ENCODE measurements around the gene ARHGAP22. TPM values are rescaled to one million over a fixed set of nuclear protein-coding genes. Genes with fewer than 3 reads are reported as not detected.
"Not testable (repeated sequence)": the region's sequence is repeated elsewhere in the genome, so short reads cannot be mapped to it uniquely, and the experiment has no call there.

The ARHGAP22 gene
- polyA plus RNA-seq, 1 donor from 2014 or later = 0.15 TPM

- Histone ChIP-seq H3K36me3 (ENCODE audit: insufficient read depth, low read length) (peaks cover 4% of the 10 kb centered on the region), H3K79me2 (replicated peaks; ENCODE audit: insufficient read depth, low read length) (no peaks in the 10 kb centered on the region), H3K4me2 (ENCODE audit: low read length) (no peak overlapping the region), H4K20me1 (ENCODE audit: insufficient read depth) (no peaks in the 10 kb centered on the region), H3F3A (ENCODE audit: insufficient read depth, low read length, poor library complexity, severe bottlenecking) (no peaks in the 10 kb centered on the region), H2AFZ (ENCODE audit: low read depth, low read length) (no peak overlapping the region), H3K9me2 (ENCODE audit: insufficient read depth, low read length) (no peaks in the 10 kb centered on the region), H3K4me3 (ENCODE audit: low read length) (no peak overlapping the region), H3K9me3 (ENCODE audit: low read length) (no peaks in the 10 kb centered on the region), H3K27ac (ENCODE audit: low read length) (no peak overlapping the region), H3K9ac (ENCODE audit: low read length) (no peak overlapping the region), H3K27me3 (ENCODE audit: insufficient read depth, low read depth, low read length) (no peaks in the 10 kb centered on the region)
- TF ChIP-seq REST (IDR thresholded peaks at IDR 0.05; ENCODE audit: borderline replicate concordance) (no peak), RAD21 (conservative IDR thresholded peaks at IDR 0.05) (no peak), SMC3 (conservative IDR thresholded peaks at IDR 0.05; ENCODE audit: poor library complexity) (no peak), MXI1 (conservative IDR thresholded peaks at IDR 0.05; ENCODE audit: poor library complexity, severe bottlenecking) (no peak), TAF1 (IDR thresholded peaks at IDR 0.05; ENCODE audit: low read depth) (no peak), POLR2AphosphoS5 (IDR thresholded peaks at IDR 0.05) (no peak), EP300 (conservative IDR thresholded peaks at IDR 0.05; ENCODE audit: poor library complexity, severe bottlenecking) (no peak), CTCF (IDR thresholded peaks at IDR 0.05; ENCODE audit: poor library complexity, severe bottlenecking) (no peak)
Observed at GRCh38 chr10:48428896-48429295, 176.0 kb downstream of the ARHGAP22 start.

GRCh38 chr10:48423884-48424283 lies 181.0 kb downstream of the ARHGAP22 start:
- H3K36me3 ChIP-seq (ENCODE audit: insufficient read depth, low read length) = peaks cover 4% of the 10 kb centered on the region
- H3K9me3 ChIP-seq (ENCODE audit: low read length) = no peaks in the 10 kb centered on the region
- H3K4me2 ChIP-seq (ENCODE audit: low read length) = no peak overlapping the region
- H3F3A ChIP-seq (ENCODE audit: insufficient read depth, low read length, poor library complexity, severe bottlenecking) = no peaks in the 10 kb centered on the region
- H3K27ac ChIP-seq (ENCODE audit: low read length) = no peak overlapping the region
- H3K9ac ChIP-seq (ENCODE audit: low read length) = no peak overlapping the region
- H3K9me2 ChIP-seq (ENCODE audit: insufficient read depth, low read length) = no peaks in the 10 kb centered on the region
- no peaks in the 10 kb centered on the region for H3K79me2 ChIP-seq (replicated peaks; ENCODE audit: insufficient read depth, low read length)
- no peak overlapping the region for H3K4me3 ChIP-seq (ENCODE audit: low read length)
- no peaks in the 10 kb centered on the region for H4K20me1 ChIP-seq (ENCODE audit: insufficient read depth)
- H3K27me3 ChIP-seq (ENCODE audit: insufficient read depth, low read depth, low read length) = no peaks in the 10 kb centered on the region
- no peak overlapping the region for H2AFZ ChIP-seq (ENCODE audit: low read depth, low read length)
- TF ChIP-seq MXI1 (conservative IDR thresholded peaks at IDR 0.05; ENCODE audit: poor library complexity, severe bottlenecking) = no peak
- no peak for TF ChIP-seq EZH2 (IDR thresholded peaks at IDR 0.05; ENCODE audit: borderline replicate concordance, insufficient read depth, low read length, poor library complexity, severe bottlenecking)
- no peak for TF ChIP-seq EP300 (conservative IDR thresholded peaks at IDR 0.05; ENCODE audit: poor library complexity, severe bottlenecking)
- TF ChIP-seq CTCF (IDR thresholded peaks at IDR 0.05; ENCODE audit: poor library complexity, severe bottlenecking) = no peak
- TF ChIP-seq TAF1 (IDR thresholded peaks at IDR 0.05; ENCODE audit: low read depth) = no peak
- no peak for TF ChIP-seq REST (IDR thresholded peaks at IDR 0.05; ENCODE audit: borderline replicate concordance)
- no peak for TF ChIP-seq RAD21 (conservative IDR thresholded peaks at IDR 0.05)
- TF ChIP-seq SMC3 (conservative IDR thresholded peaks at IDR 0.05; ENCODE audit: poor library complexity) = no peak
- TF ChIP-seq POLR2AphosphoS5 (IDR thresholded peaks at IDR 0.05) = no peak

GRCh38 chr10:48421862-48422261 lies 183.0 kb downstream of the ARHGAP22 start:
- not testable (repeated sequence) for H3K27ac ChIP-seq (ENCODE audit: low read length); H3K79me2 ChIP-seq (replicated peaks; ENCODE audit: insufficient read depth, low read length); H3K9me2 ChIP-seq (ENCODE audit: insufficient read depth, low read length); H4K20me1 ChIP-seq (ENCODE audit: insufficient read depth); H3K27me3 ChIP-seq (ENCODE audit: insufficient read depth, low read depth, low read length); H3K4me2 ChIP-seq (ENCODE audit: low read length); H3K4me3 ChIP-seq (ENCODE audit: low read length); H3K9ac ChIP-seq (ENCODE audit: low read length); H3F3A ChIP-seq (ENCODE audit: insufficient read depth, low read length, poor library complexity, severe bottlenecking); H3K9me3 ChIP-seq (ENCODE audit: low read length); H3K36me3 ChIP-seq (ENCODE audit: insufficient read depth, low read length); H2AFZ ChIP-seq (ENCODE audit: low read depth, low read length)

Data from neural cell (in vitro differentiated cells).